ENCODE data around the gene DCAF17. TPM values are rescaled to one million over a fixed set of nuclear protein-coding genes. Genes with fewer than 3 reads are reported as not detected.

The DCAF17 gene
- total RNA-seq, 1 donor from 2014 or later: 53.8 TPM

- Histone ChIP-seq H3K27me3 (no peaks in the 10 kb centered on the region), H3K4me1 (no peaks in the 10 kb centered on the region), H3K27ac (no peak overlapping the region), H2AFZ (replicated peaks) (no peak overlapping the region), H3K79me2 (ENCODE audit: low read depth) (no peaks in the 10 kb centered on the region), H3F3A (ENCODE audit: low read depth) (peaks cover 3% of the 10 kb centered on the region), H3K9ac (no peak overlapping the region), H3K9me3 (ENCODE audit: low read depth) (no peaks in the 10 kb centered on the region), H3K4me2 (no peak overlapping the region), H4K20me1 (ENCODE audit: low read depth) (no peaks in the 10 kb centered on the region), H3K36me3 (peaks cover 28% of the 10 kb centered on the region), H3K4me3 (no peak overlapping the region)
- no peaks in the 10 kb centered on the region for H3K4me1 Mint-ChIP-seq
- no peaks in the 10 kb centered on the region for H3K9me3 Mint-ChIP-seq
- H3K27ac Mint-ChIP-seq: no peak overlapping the region
- H3K27me3 Mint-ChIP-seq (ENCODE audit: insufficient read depth, low read depth): peaks cover 2% of the 10 kb centered on the region
- no peak overlapping the region for H3K4me3 Mint-ChIP-seq
- DNase-seq (ENCODE audit: low spot score): no peak
- TF ChIP-seq EZH2phosphoT487 (IDR thresholded peaks at IDR 0.05): no peak
- TF ChIP-seq CTCF (IDR thresholded peaks at IDR 0.05): peak; percentile 27
- peaks cover 6% of the 10 kb centered on the region for H3K36me3 Mint-ChIP-seq
Observed at GRCh38 chr2:171447675-171448074, 13.6 kb downstream of the DCAF17 start.

- peaks cover 47% of the 10 kb centered on the region for H3K36me3 ChIP-seq
- H3K4me2 ChIP-seq: no peak overlapping the region
- H3K9ac ChIP-seq: no peak overlapping the region
- H3K27ac ChIP-seq: no peak overlapping the region
- Mint-ChIP-seq H3K4me3 (no peak overlapping the region), H3K36me3 (peaks cover 23% of the 10 kb centered on the region), H3K9me3 (peaks cover 6% of the 10 kb centered on the region), H3K4me1 (no peaks in the 10 kb centered on the region), H3K27me3 (ENCODE audit: insufficient read depth, low read depth) (peaks cover 2% of the 10 kb centered on the region), H3K27ac (no peak overlapping the region)
- no peaks in the 10 kb centered on the region for H4K20me1 ChIP-seq (ENCODE audit: low read depth)
- no peaks in the 10 kb centered on the region for H3K27me3 ChIP-seq
- peaks cover 6% of the 10 kb centered on the region for H3K79me2 ChIP-seq (ENCODE audit: low read depth)
- no peaks in the 10 kb centered on the region for H3K4me1 ChIP-seq
- DNase-seq (ENCODE audit: low spot score): no peak
- peaks cover 3% of the 10 kb centered on the region for H3F3A ChIP-seq (ENCODE audit: low read depth)
- H3K4me3 ChIP-seq: no peak overlapping the region
- TF ChIP-seq EZH2phosphoT487 (IDR thresholded peaks at IDR 0.05) (no peak), CTCF (IDR thresholded peaks at IDR 0.05) (no peak), EZH2 (IDR thresholded peaks at IDR 0.05) (no peak)
- H3K9me3 ChIP-seq (ENCODE audit: low read depth): peaks cover 2% of the 10 kb centered on the region
- no peak overlapping the region for H2AFZ ChIP-seq (replicated peaks)
Observed at GRCh38 chr2:171451074-171451473, 17.0 kb downstream of the DCAF17 start.

- Histone ChIP-seq H3F3A (ENCODE audit: low read depth) (no peaks in the 10 kb centered on the region), H3K4me1 (no peaks in the 10 kb centered on the region), H3K4me3 (no peak overlapping the region), H3K9me3 (ENCODE audit: low read depth) (peaks cover 5% of the 10 kb centered on the region), H3K4me2 (no peak overlapping the region), H2AFZ (replicated peaks) (no peak overlapping the region), H3K27me3 (no peaks in the 10 kb centered on the region), H3K79me2 (ENCODE audit: low read depth) (peaks cover 7% of the 10 kb centered on the region), H4K20me1 (ENCODE audit: low read depth) (no peaks in the 10 kb centered on the region), H3K9ac (no peak overlapping the region), H3K27ac (no peak overlapping the region), H3K36me3 (peaks cover 47% of the 10 kb centered on the region)
- DNase-seq (ENCODE audit: low spot score): no peak
- Mint-ChIP-seq H3K9me3 (peaks cover 12% of the 10 kb centered on the region), H3K36me3 (peaks cover 33% of the 10 kb centered on the region), H3K27ac (no peak overlapping the region), H3K27me3 (ENCODE audit: insufficient read depth, low read depth) (peaks cover 2% of the 10 kb centered on the region), H3K4me1 (no peaks in the 10 kb centered on the region), H3K4me3 (no peak overlapping the region)
- TF ChIP-seq EZH2 (IDR thresholded peaks at IDR 0.05) (no peak), CTCF (IDR thresholded peaks at IDR 0.05) (no peak), EZH2phosphoT487 (IDR thresholded peaks at IDR 0.05) (no peak)
Observed at GRCh38 chr2:171452773-171453172, 18.7 kb downstream of the DCAF17 start.
